SU-DHL-6 (cell line): ENCODE measurements around the gene HUS1B.

Source experiments
- EZH2phosphoT487 ChIP-seq: fragments of 200-600 bp; sonication (generic), shearing (Covaris generic); conservative IDR thresholded peaks from 2 replicates; pipeline ENCODE4 v1.6.1; 2018; ENCODE audit warnings: mild to moderate bottlenecking, antibody characterized with exemption, low read length, moderate library complexity, mixed read lengths
- TF ChIP-seq, protein P1 (sequence below): fragments of 200-600 bp; sonication (generic); IDR thresholded peaks from one replicate; pipeline ENCODE4 v1.5.1; 2017; ENCODE audit warnings: antibody characterized with exemption, mild to moderate bottlenecking, low read length, moderate library complexity; ENCODE audit not compliant: insufficient read depth, poor library complexity, severe bottlenecking

DNA sequence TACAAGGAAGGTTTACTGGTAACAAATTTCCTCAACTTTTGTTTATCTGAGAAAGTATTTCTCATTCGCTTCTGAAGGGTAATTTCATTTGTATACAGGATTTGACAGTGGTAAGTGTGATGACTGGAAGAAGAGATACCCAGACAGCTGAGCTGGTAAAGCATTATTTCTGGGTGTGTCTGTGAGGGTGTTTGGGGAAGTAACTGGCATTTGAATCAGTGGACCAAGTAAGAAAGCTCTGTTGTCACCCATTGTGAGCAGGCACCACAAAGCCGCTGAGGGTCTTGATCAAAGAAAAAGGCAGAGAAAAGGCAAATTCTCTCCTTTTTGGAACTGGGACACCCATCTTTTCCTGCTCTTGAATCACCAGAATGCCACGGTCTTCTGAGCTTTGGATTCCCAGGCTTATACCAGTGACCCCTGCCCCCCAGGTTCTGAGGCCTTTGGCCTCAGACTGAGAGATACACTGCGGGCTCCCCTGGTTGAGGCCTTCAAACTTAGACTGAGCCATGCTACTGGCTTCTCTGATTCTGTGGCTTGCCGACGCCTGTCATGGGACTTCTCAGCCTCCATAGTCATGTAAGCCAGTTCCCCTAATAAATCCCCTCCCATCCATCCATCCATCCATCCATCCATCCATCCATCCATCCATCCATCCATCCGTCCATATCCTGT is 10.5 kb upstream of the HUS1B start:
- TF ChIP-seq, protein P1, sequence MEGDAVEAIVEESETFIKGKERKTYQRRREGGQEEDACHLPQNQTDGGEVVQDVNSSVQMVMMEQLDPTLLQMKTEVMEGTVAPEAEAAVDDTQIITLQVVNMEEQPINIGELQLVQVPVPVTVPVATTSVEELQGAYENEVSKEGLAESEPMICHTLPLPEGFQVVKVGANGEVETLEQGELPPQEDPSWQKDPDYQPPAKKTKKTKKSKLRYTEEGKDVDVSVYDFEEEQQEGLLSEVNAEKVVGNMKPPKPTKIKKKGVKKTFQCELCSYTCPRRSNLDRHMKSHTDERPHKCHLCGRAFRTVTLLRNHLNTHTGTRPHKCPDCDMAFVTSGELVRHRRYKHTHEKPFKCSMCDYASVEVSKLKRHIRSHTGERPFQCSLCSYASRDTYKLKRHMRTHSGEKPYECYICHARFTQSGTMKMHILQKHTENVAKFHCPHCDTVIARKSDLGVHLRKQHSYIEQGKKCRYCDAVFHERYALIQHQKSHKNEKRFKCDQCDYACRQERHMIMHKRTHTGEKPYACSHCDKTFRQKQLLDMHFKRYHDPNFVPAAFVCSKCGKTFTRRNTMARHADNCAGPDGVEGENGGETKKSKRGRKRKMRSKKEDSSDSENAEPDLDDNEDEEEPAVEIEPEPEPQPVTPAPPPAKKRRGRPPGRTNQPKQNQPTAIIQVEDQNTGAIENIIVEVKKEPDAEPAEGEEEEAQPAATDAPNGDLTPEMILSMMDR = no peak
- no peak for TF ChIP-seq EZH2phosphoT487
